Renal cortical epithelial cell (primary cell): ENCODE data around the gene SPTLC3. TPM values are rescaled to one million over a fixed set of nuclear protein-coding genes. Genes with fewer than 3 reads are reported as not detected.
"Not testable (repeated sequence)": the region's sequence is repeated elsewhere in the genome, so short reads cannot be mapped to it uniquely, and the experiment has no call there.

Experiments
- DNase-seq: peaks from one replicate; pipeline ENCODE4 v3.0.0-alpha.2; 2011; ENCODE audit warnings: low read depth
- total RNA-seq: library from RNA; depleted of rRNA; stranded (reverse); fragments of >200 nt; gene quantifications from 2 replicates; pipeline ENCODE4 v1.2.3, GENCODE V29; 2014

SPTLC3 gene
- 4.2 and 46.9 TPM in 2 replicates for total RNA-seq

- peak; percentile 97 for DNase-seq
Measured at GRCh38 chr20:13008761-13009681, at the start of gene SPTLC3. Gene SPTLC3 (plus strand): TSS chr20:13008972. CDS start chr20:13009268, 296 bp downstream.

- DNase-seq, result peak; percentile 15
Measured at GRCh38 chr20:12961725-12962124, 47.0 kb upstream of the SPTLC3 start.

- DNase-seq, result no peak
Measured at GRCh38 chr20:12962895-12963294, 45.9 kb upstream of the SPTLC3 start.

GRCh38 chr20:12963416-12963815, 45.4 kb upstream of the SPTLC3 start:
- DNase-seq, result no peak

GRCh38 chr20:12965212-12965869, 43.4 kb upstream of the SPTLC3 start:
- DNase-seq, result no peak

GRCh38 chr20:12965870-12966251, 42.9 kb upstream of the SPTLC3 start:
- no peak for DNase-seq

GRCh38 chr20:12966468-12967085, 42.2 kb upstream of the SPTLC3 start:
- peak; percentile 64 for DNase-seq

GRCh38 chr20:12967932-12968331, 40.8 kb upstream of the SPTLC3 start:
- no peak for DNase-seq

- no peak for DNase-seq
Measured at GRCh38 chr20:12968472-12968871, 40.3 kb upstream of the SPTLC3 start.

GRCh38 chr20:12969071-12969669, 39.6 kb upstream of the SPTLC3 start:
- no peak for DNase-seq

GRCh38 chr20:12970372-12970821, 38.4 kb upstream of the SPTLC3 start:
- peak; percentile 59 for DNase-seq

- DNase-seq, result no peak
Measured at GRCh38 chr20:12975833-12976608, 32.8 kb upstream of the SPTLC3 start.

GRCh38 chr20:12976720-12977309, 32.0 kb upstream of the SPTLC3 start:
- no peak for DNase-seq

- DNase-seq, result peak; percentile 26
Measured at GRCh38 chr20:12977328-12978125, 31.2 kb upstream of the SPTLC3 start.

- DNase-seq, result no peak
Measured at GRCh38 chr20:12978126-12978394, 30.7 kb upstream of the SPTLC3 start.

- no peak for DNase-seq
Measured at GRCh38 chr20:12978613-12979495, 29.9 kb upstream of the SPTLC3 start.

- not testable (repeated sequence) for DNase-seq
Measured at GRCh38 chr20:12979713-12980112, 29.1 kb upstream of the SPTLC3 start.

GRCh38 chr20:12982098-12982497, 26.7 kb upstream of the SPTLC3 start:
- DNase-seq, result no peak

- DNase-seq, result peak; percentile 19
Measured at GRCh38 chr20:12984069-12984765, 24.6 kb upstream of the SPTLC3 start.
